Measurements from ENCODE around the gene LPP.

DNA sequence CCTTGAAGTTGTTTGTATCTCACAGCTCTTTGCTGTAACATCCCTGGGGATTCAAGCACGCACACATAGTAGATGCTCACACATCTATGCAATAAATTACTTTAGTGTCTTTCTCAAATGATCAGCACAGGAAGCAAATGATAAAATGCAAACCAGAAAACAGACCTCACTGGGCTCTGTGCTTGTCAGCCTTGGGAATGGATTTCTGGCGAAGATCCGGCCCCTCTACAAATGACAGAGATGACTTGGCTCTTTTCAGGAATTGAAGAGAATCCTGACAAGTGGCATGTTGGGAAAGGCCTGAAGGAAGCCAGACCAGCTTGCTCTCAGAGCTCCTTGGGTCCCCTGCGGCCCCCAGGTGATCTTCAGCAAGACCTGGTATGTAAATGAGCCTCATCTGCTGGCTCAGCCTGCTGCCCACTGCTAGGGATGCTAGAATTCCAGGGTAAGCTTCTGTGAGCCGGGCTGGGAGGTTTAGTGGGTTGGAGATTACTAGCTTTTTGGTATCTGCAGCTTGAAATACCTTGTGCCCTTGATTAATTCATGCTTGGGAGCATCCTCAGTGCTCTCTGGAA, 54.1 kb downstream of the LPP start:
- TF ChIP-seq, protein P1, sequence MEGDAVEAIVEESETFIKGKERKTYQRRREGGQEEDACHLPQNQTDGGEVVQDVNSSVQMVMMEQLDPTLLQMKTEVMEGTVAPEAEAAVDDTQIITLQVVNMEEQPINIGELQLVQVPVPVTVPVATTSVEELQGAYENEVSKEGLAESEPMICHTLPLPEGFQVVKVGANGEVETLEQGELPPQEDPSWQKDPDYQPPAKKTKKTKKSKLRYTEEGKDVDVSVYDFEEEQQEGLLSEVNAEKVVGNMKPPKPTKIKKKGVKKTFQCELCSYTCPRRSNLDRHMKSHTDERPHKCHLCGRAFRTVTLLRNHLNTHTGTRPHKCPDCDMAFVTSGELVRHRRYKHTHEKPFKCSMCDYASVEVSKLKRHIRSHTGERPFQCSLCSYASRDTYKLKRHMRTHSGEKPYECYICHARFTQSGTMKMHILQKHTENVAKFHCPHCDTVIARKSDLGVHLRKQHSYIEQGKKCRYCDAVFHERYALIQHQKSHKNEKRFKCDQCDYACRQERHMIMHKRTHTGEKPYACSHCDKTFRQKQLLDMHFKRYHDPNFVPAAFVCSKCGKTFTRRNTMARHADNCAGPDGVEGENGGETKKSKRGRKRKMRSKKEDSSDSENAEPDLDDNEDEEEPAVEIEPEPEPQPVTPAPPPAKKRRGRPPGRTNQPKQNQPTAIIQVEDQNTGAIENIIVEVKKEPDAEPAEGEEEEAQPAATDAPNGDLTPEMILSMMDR (IDR thresholded peaks at IDR 0.05 in 4 of 5, conservative IDR thresholded peaks at IDR 0.05 in 1 of 5), result no peak
- TF ChIP-seq POLR2A (IDR thresholded peaks at IDR 0.05), result no peak

Data from gastrocnemius medialis (tissue), 4 donors.